ENCODE results near the gene OXGR1.
"Not testable (repeated sequence)": the region's sequence is repeated elsewhere in the genome, so short reads cannot be mapped to it uniquely, and the experiment has no call there.

OXGR1 gene

DNA sequence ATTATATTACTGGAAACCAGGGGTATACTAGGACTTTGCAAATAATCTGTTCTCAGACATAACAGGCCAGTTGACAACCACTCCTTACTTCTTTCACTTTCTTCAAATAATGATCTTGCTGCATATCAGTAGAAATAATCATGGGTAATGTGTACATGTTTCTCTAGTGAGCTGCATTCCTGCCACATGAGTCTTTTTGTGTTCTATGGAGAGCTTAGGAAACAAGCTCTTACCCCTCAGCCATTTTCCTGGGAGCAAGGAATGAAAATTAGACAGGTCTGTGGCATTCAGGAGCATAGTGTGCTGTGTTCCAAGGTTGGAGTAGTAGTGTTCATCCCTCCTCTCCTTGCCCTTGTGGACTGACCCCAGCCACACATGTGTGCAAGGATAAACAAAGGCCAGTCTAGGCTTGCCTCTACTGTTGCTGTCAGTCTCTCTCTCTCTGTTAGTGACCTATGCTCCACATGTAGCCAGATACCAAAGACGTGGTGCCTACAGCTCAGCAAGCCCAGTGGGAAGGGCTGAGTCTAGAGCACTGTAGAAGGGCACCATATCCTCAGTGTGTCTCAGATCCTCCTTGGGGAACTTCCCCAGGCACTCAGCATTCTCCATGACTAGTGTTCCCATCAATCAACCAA, 11.5 kb upstream of the OXGR1 start:
- in situ Hi-C loops (cut with HindIII; ENCODE audit: low sequenced_read_pairs): no loop called here

- in situ Hi-C loops (cut with HindIII; ENCODE audit: low sequenced_read_pairs): no loop called here
Measured at GRCh38 chr13:97004886-97005285, 10.6 kb upstream of the OXGR1 start.

DNA sequence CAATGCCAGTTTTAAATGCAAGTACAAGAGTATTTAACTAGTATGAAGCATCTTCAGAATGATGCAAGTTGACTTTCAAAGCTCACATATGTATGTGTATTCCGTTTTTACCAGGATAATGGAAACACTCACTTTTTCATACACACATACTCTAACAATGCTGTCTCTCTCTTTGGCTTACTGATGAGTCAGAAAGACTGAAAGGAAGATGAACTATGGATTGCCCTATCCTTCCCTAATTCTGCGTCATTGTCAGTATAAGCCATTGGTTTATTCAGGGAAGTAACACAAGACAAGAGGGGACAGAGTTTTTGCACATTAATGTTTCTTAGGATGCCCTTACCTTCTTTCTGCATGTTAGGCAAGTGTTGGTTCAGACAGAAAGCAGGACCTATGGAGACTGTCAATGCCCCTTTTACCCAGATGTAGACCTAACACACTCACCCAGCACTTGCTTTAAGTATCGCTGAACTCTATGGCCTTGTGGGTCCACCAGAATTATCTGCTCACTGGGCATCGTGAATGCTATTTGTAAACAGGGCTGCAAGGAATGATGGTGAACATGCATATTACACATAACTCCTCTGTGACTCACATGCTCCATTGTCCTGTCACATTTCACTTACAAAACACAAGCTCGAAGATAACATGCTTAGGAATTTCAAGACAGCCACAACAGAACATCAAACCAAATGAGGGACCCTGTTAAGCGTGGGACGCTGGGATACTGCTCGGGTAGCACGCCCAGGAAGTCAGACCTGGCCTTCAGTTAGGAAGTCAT, 10.0 kb upstream of the OXGR1 start:
- in situ Hi-C loops (cut with HindIII; ENCODE audit: low sequenced_read_pairs): no loop called here

DNA sequence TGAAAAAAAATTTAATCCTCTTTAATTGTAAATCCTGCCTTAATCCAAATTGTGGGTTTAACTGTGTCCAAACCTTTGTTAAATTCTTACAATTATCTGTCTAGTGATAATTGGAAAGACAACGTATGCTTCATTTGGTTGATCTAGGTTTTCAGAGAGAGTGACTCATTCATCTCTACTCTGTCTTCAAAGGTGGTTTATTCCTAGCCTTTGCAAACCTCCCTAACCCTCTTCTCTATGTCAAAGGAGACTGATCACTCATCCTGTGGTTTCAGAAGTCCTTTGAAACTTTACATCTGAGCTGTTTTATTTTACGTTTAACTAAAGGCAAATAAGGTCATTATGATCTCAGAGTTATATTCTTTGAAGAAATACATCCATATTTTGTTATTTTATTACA, 8.8 kb upstream of the OXGR1 start:
- in situ Hi-C loops (cut with HindIII; ENCODE audit: low sequenced_read_pairs): no loop called here

DNA sequence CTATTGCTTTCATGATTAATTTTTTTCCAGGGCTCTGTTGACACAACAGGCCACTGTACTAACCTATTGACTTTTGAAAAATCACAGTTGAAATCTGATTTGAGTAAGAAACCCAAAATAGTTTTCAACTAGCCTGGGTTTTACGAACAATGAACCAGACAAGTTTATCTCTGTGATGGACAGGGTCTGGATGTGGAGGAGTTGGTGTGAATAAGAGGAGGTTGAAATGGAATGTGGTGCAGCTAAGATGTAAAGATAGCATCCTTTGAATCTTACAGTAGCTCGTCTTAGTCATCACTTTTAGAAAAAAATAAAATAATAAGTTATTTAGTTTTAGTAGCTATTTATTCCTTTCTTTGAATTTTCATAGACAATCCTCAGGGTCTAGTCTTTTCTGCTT, 8.3 kb upstream of the OXGR1 start:
- in situ Hi-C loops (cut with HindIII; ENCODE audit: low sequenced_read_pairs): no loop called here

- in situ Hi-C loops (cut with HindIII; ENCODE audit: low sequenced_read_pairs): no loop called here
Measured at GRCh38 chr13:97001636-97002035, 7.4 kb upstream of the OXGR1 start.

DNA sequence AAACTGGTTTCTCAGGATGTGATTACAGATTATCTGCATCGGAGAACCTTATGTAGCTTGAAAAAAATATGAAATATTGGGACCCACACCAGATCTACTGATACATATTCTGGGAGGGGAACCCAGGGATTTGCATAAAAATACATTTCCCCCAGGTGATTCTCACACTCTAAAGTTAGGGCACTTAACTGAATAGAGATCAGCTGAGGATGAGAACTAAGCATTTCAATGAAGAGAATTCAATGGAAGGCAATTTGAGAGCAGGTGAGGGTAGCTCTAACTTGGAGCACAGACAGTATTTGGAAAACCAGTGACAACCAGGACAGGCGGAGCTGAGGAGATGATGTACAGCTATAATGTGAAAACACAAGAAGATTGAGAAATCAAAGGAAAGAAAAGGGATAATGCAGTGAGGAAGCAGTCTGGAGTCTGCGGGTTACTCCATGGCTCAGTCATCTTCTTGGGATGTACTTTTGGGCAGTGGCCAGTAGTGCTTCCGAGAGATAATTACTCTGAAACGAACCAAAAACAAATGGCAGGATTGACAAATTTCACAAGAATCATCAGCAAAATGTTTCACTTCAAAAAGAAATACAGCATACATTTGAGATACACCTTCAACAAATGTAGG, 6.1 kb upstream of the OXGR1 start:
- in situ Hi-C loops (cut with HindIII; ENCODE audit: low sequenced_read_pairs): no loop called here

DNA sequence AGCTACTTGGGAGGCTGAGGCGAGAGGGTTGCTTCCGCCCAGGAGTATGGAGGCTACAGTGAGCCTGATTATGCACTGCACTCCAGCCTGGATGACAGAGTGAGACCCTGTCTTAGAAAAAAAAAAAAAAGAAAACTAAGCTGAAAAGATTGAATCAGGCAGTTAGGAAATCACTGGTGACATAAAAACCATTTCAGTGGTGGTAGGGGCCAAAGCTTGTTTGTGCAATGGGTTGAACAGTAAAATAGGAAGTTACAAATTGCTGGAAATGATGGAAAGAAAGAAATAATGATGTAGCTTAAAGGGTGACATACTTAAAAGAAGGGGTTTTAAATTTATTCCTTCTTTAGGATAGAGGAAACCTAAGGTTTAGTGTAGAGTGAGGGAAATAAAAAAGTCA, 4.8 kb upstream of the OXGR1 start:
- in situ Hi-C loops (cut with HindIII; ENCODE audit: low sequenced_read_pairs): no loop called here

DNA sequence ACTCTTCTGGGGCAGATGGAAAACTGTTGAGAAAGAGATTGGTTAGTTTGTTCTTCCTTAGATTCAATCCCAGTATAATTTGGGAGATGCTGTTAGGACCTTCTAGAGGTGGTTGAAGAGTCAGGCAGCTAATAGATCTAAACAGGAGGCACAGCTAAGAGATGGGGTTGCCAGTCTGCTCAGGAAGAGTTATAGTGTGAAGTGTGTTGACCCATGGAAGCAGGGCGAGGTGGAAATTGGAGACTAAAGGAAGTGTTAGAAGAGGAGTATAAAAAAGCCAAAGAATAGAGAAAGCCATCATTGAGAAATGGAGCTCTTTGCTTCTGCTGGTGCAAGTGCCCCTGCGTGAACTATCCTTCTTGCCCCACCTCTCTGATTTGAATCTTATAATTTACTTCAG, 3.8 kb upstream of the OXGR1 start:
- in situ Hi-C loops (cut with HindIII; ENCODE audit: low sequenced_read_pairs): no loop called here

GRCh38 chr13:96996886-96997285, 2.6 kb upstream of the OXGR1 start:
- in situ Hi-C loops (cut with HindIII; ENCODE audit: low sequenced_read_pairs): no loop called here

GRCh38 chr13:96996107-96996506, 1.8 kb upstream of the OXGR1 start:
- in situ Hi-C loops (cut with HindIII; ENCODE audit: low sequenced_read_pairs): no loop called here

DNA sequence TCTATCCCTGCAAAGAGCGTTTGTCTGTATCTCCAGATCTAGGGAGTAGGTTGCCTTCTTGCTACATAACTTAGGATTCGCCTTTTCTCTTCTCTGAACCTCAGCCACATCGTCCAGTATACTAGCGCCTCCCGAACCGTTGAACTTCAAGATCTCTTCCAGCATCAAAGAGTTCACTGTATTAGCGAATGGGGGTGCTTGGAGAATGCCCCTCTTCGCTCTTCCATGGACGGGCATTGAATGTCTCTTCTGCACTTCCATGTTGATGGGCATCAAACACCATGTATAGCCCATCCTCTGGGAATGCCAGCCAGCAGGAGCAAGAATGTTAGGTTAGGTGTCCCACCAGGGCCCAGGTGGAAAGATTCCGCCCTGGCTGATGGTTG, 575 bp upstream of the OXGR1 start:
- in situ Hi-C loops (cut with HindIII; ENCODE audit: low sequenced_read_pairs): no loop called here

- in situ Hi-C loops (cut with HindIII; ENCODE audit: low sequenced_read_pairs): no loop called here
Measured at GRCh38 chr13:96993634-96994016, 651 bp downstream of the OXGR1 start.

GRCh38 chr13:96992633-96993032, 1.6 kb downstream of the OXGR1 start:
- in situ Hi-C loops (cut with HindIII; ENCODE audit: low sequenced_read_pairs): no loop called here

DNA sequence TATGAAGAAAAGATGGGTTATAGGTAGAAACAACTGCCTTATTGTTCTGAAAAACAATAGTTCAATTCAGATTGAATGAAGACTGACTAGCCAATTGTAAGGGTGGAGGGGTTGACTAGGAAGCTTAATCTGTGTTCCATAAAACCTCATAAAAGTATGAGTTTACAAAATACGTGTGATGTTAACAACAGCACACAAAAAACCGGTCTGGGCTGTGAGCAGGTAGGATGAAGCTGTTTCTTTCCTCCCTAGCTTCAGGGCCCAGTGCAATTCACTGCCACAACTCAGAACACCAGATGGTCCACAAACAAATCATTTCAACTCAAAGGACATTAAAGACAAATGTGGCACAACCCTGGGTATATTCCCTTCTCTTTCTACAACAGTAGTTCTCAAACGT, 3.2 kb downstream of the OXGR1 start:
- in situ Hi-C loops (cut with HindIII; ENCODE audit: low sequenced_read_pairs): no loop called here

GRCh38 chr13:96988441-96988840, 5.8 kb downstream of the OXGR1 start:
- in situ Hi-C loops (cut with HindIII; ENCODE audit: low sequenced_read_pairs): no loop called here

- in situ Hi-C loops (cut with HindIII; ENCODE audit: low sequenced_read_pairs): no loop called here
Measured at GRCh38 chr13:96984051-96984508, 10.2 kb downstream of the OXGR1 start.

DNA sequence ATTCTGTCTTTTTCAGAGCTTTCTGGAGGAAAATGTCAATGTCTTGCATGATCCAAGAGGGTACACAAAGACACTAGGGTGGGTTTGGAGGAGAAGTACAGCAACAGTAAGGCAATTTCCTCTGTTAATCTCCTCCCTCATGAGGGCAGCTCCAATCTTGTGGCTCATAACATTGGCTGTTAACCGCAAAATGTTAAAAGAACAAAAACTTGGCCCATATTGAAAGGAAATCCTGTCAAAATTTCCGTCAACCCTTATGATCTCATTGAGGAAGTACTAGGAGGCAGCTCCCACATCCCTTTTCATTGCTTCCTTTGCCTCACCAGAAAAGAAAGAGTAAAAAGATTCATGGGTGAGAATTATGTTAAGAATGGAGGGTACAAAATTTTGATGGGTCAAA, 11.6 kb downstream of the OXGR1 start:
- in situ Hi-C loops (cut with HindIII; ENCODE audit: low sequenced_read_pairs): no loop called here

GRCh38 chr13:96979861-96980260, 14.4 kb downstream of the OXGR1 start:
- in situ Hi-C loops (cut with HindIII; ENCODE audit: low sequenced_read_pairs): not testable (repeated sequence)

- in situ Hi-C loops (cut with HindIII; ENCODE audit: low sequenced_read_pairs): no loop called here
Measured at GRCh38 chr13:96968027-96968426, 26.2 kb downstream of the OXGR1 start.

DNA sequence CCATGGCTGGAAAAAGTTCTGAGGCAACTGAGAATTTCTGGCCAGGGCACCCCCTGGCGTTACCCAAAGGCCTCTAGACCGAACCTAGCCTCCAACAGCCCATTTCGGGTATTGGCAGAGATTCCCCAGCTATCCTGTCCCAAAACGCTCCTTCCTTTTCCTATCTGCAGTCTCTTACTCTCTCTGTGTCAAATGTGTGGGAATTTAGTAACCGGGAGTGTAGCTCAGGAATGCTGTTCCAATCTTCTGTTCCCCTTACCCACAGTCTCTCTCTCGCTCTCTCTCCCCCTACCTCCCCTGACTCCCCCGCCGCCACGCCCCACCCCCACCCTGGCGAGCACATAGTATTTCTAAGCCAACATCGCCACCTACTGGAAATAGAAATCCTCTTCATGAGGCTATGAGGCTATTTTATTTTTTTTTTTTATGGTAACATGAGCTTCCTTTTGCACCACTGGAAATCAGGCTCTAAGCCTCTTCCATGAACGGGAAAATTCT, 27.0 kb downstream of the OXGR1 start:
- in situ Hi-C loops (cut with HindIII; ENCODE audit: low sequenced_read_pairs): no loop called here

All from endothelial cell of hepatic sinusoid (primary cell).